ENCODE results near the gene PRR36.

The PRR36 gene

DNA sequence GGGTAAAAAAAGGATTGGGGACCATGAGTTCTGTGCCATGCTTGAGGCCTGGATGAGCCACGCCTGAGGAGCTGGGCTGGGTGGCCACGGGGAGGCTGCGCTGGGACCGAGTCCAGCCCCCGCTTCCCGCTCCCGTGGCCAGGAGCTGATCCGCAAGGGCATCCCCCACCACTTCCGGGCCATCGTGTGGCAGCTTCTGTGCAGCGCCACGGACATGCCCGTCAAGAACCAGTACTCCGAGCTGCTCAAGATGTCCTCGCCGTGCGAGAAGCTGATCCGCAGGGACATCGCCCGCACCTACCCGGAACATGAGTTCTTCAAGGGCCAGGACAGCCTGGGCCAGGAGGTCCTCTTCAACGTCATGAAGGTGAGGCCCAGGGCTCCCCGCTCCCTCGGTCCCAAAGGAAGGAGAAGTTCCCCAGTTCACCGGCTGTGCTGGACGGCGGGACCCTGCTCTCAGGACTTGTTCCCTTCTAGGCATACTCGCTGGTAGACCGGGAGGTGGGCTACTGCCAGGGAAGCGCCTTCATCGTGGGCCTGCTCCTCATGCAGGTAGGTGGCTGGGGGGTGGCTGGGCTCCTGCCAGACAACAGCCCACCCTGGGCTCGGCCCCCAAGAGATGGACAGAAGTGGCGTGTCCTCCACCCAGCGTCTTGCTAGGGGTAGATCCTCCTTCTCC lies 25.3 kb downstream of the PRR36 start:
- TF ChIP-seq, protein P1, sequence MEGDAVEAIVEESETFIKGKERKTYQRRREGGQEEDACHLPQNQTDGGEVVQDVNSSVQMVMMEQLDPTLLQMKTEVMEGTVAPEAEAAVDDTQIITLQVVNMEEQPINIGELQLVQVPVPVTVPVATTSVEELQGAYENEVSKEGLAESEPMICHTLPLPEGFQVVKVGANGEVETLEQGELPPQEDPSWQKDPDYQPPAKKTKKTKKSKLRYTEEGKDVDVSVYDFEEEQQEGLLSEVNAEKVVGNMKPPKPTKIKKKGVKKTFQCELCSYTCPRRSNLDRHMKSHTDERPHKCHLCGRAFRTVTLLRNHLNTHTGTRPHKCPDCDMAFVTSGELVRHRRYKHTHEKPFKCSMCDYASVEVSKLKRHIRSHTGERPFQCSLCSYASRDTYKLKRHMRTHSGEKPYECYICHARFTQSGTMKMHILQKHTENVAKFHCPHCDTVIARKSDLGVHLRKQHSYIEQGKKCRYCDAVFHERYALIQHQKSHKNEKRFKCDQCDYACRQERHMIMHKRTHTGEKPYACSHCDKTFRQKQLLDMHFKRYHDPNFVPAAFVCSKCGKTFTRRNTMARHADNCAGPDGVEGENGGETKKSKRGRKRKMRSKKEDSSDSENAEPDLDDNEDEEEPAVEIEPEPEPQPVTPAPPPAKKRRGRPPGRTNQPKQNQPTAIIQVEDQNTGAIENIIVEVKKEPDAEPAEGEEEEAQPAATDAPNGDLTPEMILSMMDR (IDR thresholded peaks at IDR 0.05; ENCODE audit: extremely low read depth, insufficient read depth, missing control alignments), result no peak
- DNase-seq (ENCODE audit: low spot score), result no peak
- in situ Hi-C loops (cut with MboI; ENCODE audit: low pct_unique_long_range_greater_than_20kb, low sequenced_read_pairs, unreplicated experiment), result no loop called here

DNA sequence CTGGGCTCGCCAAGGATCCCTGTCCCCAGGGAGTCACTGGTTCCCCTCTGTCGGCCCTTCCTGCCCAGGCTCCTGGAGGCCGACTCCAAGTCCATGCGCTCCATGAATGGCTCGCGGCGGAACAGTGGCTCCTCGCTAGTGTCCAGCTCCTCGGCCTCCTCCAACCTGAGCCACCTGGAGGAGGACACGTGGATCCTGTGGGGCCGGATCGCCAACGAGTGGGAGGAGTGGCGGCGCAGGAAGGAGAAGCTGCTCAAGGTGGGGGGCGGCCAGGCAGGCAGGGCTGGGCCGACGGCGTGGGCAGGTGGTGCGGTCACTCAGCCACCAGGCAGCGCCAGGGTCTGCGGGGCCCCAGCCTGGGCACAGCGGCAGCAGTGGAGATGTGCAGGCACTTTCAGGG lies 26.5 kb downstream of the PRR36 start:
- TF ChIP-seq, protein P1 (IDR thresholded peaks at IDR 0.05; ENCODE audit: extremely low read depth, insufficient read depth, missing control alignments), result no peak
- in situ Hi-C loops (cut with MboI; ENCODE audit: low pct_unique_long_range_greater_than_20kb, low sequenced_read_pairs, unreplicated experiment), result no loop called here
- DNase-seq (ENCODE audit: low spot score), result no peak

DNA sequence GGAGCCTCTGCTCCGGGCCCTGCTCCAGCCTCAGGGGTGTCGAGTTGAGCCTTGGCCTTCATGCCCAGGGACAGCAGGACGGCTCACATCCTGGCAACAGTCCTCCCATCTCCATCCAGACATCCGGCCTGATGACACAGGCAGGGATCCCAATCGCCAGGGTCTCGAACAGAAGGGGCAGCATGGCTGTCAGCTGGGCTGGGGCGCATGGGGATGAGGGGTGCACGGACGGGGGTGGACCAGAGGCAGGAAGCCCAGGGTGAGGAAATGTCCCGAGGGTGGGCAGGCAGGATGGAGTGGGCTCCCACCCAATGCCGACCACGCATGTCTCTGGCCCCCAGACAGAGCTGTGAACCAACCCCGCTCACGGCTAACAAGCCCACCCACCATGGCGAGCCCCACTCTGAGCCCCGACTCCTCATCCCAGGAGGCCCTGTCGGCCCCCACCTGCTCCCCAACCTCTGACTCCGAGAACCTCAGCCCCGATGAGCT lies 28.0 kb downstream of the PRR36 start:
- TF ChIP-seq, protein P1 (IDR thresholded peaks at IDR 0.05; ENCODE audit: extremely low read depth, insufficient read depth, missing control alignments), result no peak
- no peak for DNase-seq (ENCODE audit: low spot score)
- in situ Hi-C loops (cut with MboI; ENCODE audit: low pct_unique_long_range_greater_than_20kb, low sequenced_read_pairs, unreplicated experiment), result no loop called here

DNA sequence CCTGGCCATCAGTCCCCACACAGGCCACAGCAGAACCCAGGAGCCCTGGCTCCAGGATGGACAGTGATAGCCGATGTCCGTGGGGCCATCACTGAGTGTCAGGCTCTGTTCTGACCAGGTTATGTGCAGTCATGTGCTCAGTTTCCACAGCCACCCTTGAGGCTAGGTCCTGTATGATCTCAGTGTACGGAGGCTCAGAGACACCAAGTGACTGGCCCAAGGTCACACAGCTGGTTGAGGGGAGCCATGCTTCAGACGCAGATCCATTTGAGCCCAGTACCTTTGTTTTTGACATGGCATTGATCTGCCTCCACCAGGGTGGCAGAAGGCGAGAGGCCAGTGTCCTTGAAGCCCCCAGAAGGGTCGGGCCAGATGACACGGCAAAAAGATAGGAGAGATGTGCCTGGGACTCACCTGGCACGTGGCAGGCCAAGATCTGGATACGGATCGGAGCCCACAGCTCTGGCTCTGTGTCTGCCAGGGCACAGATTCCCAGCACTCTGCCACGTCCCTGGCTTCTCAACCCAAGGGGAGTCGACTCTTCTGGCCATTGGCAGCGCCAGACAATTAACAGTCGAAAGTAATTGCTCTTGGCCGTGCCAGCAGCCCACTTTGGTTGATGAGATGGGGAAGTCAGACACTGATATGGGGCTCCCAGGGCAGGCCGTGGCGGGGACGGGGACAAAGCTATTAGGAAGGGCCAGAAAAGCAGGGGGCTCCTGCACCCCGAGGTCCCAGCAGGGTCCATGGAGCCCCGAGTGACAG lies 28.6 kb downstream of the PRR36 start:
- in situ Hi-C loops (cut with MboI; ENCODE audit: low pct_unique_long_range_greater_than_20kb, low sequenced_read_pairs, unreplicated experiment), result no loop called here
- TF ChIP-seq, protein P1 (IDR thresholded peaks at IDR 0.05; ENCODE audit: extremely low read depth, insufficient read depth, missing control alignments), result no peak
- DNase-seq (ENCODE audit: low spot score), result no peak

DNA sequence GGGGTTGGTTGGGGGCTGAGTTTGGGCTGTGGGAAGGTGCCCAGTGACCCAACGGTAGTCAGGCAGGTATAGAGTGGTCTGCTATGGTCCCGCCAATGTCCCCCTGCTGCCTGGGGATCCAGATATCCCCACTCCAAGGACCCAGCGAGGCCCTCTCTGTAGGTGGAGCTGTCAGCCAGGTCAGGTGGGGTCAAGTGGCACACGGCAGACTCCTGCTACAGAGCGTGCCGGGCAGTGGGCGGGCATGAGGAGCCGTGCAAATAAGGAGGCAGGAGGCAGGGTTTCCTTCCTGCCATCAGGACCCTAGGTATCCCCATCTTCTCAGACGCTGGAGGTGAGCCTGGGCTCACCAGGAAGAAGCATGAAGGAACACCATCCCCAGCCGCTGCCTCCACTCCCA lies 29.2 kb downstream of the PRR36 start:
- TF ChIP-seq, protein P1 (IDR thresholded peaks at IDR 0.05; ENCODE audit: extremely low read depth, insufficient read depth, missing control alignments), result no peak
- in situ Hi-C loops (cut with MboI; ENCODE audit: low pct_unique_long_range_greater_than_20kb, low sequenced_read_pairs, unreplicated experiment), result no loop called here
- no peak for DNase-seq (ENCODE audit: low spot score)

DNA sequence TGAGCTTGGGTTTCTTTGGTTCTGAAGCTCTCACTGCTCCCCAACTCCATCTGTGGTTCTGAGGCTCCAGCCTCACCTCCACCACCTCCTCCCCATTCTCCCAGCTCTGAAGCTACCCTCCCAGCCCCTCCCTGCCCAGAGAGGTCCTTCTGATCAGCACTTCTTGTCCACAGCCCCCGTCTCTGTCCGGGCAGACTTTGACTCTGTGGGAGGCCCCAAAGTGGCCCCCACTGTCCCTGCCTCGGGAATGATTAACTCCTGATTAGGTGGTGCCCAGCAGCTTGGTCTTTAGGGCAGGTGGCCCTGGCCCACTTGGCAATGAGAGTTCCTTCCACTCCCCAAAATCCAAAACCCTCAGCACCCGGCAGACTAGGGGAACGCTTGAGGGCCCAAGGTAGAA lies 29.8 kb downstream of the PRR36 start:
- TF ChIP-seq, protein P1 (IDR thresholded peaks at IDR 0.05; ENCODE audit: extremely low read depth, insufficient read depth, missing control alignments), result no peak
- in situ Hi-C loops (cut with MboI; ENCODE audit: low pct_unique_long_range_greater_than_20kb, low sequenced_read_pairs, unreplicated experiment), result no loop called here
- no peak for DNase-seq (ENCODE audit: low spot score)
